ENCODE measurements around the gene UBE2V1.

GRCh38 chr20:50089140-50089786 lies 23.7 kb downstream of the UBE2V1 start:
- no peak for TF ChIP-seq YY1 (IDR thresholded peaks at IDR 0.05; ENCODE audit: insufficient read depth, insufficient read length)
- no peak for TF ChIP-seq SUZ12 (IDR thresholded peaks at IDR 0.05; ENCODE audit: extremely low read depth, insufficient read depth, insufficient read length)

Data from NT2/D1 (cell line).